Measurements from ENCODE around the gene SLC47A2. TPM values are rescaled to one million over a fixed set of nuclear protein-coding genes. Genes with fewer than 3 reads are reported as not detected.
"Not testable (repeated sequence)": the region's sequence is repeated elsewhere in the genome, so short reads cannot be mapped to it uniquely, and the experiment has no call there.

The SLC47A2 gene, protein sequence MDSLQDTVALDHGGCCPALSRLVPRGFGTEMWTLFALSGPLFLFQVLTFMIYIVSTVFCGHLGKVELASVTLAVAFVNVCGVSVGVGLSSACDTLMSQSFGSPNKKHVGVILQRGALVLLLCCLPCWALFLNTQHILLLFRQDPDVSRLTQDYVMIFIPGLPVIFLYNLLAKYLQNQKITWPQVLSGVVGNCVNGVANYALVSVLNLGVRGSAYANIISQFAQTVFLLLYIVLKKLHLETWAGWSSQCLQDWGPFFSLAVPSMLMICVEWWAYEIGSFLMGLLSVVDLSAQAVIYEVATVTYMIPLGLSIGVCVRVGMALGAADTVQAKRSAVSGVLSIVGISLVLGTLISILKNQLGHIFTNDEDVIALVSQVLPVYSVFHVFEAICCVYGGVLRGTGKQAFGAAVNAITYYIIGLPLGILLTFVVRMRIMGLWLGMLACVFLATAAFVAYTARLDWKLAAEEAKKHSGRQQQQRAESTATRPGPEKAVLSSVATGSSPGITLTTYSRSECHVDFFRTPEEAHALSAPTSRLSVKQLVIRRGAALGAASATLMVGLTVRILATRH
- total RNA-seq = under 0.01 TPM

DNA sequence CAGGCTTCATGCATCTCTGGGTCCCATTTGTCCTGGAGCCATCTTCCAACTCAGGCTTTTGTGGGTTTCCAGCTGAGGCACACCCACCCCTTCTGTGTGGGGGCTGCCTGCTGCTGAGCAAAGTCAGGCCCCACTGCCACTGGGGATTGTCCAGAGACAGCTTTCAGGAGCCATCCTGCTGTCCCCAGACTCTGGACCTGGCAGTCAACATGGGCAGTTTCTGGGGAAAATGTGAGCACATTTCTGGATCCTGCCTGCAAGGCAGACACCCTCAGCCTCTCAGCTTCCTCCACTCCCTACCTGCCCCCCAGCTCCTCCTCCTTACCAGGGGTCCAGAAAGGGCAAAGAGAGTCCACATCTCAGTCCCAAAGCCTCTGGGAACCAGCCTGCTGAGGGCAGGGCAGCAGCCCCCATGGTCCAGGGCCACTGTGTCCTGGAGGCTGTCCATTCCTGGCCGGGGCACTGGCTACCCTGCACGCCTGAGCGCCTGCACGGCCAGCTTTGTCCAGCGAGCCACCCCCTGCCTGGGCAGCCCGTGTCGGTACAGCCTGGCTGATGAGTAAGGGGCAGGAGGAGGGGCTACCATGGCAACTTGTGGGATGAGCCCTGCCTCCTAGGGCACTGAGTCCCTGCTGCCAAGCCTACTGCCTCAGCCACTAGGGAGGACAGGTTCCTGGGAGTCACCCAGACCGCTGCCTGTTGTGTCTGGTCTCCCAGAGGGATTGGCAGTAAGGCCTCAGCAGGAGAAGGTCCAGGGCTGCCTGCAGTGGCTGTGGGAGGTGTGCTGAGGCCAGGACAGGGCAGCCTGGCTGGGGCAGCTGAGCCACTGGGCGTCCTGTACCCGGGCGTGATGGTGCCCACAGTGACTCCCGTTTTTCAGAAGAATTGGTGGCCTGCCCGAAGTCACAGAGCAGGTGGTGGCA lies at the start of gene SLC47A2:
Gene SLC47A2, minus strand, starts transcription at position 477 of the 923 bp plus-strand sequence. Its CDS starts 29 bp downstream, at position 448.
- no peak for DNase-seq (ENCODE audit: low spot score in 2 of 2)

DNA sequence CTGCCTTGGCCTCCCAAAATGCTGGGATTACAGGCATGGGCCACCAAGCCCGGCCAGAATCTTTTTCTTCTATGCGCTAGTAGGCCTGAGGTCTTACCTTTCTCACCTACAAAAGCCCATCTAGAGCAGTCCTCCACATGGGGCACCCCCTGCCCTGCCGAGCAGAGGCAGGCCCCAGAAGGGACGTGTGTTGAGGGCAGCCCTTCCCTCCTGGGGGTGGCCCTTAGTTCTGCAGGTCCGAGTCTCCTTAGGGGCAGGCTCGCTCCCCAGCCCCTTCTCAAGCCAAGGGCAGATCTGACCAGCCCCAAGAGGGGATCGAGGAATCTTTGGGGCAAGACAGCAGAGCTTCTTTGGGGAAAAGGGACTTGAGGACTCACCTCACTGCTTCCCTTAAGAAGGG lies 49.6 kb upstream of the SLC47A2 start:
- no peak for DNase-seq (ENCODE audit: low spot score in 2 of 2)
- FAIRE-seq = no peak

More for the DNA sequence above, at the start of gene SLC47A2:
- FAIRE-seq = no peak

DNA sequence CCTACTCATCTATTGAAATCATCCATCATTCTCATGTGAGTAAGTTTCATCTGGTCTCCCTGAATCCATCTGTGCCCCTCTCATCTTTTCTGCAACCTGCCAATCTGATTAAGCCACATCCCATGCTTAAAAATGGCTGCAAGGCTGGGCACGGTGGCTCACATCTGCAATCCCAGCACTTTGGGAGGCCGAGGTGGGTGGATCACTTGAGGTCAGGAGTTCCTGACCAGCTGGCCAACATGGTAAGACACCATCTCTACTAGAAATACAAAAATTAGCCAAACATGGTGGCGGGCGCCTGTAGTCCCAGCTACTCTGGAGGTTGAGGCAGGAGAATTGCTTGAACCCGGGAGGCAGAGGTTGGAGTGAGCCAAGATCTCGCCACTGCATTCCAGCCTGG lies 47.6 kb upstream of the SLC47A2 start:
- FAIRE-seq; DNase-seq (ENCODE audit: low spot score in 2 of 2): not testable (repeated sequence)

DNA sequence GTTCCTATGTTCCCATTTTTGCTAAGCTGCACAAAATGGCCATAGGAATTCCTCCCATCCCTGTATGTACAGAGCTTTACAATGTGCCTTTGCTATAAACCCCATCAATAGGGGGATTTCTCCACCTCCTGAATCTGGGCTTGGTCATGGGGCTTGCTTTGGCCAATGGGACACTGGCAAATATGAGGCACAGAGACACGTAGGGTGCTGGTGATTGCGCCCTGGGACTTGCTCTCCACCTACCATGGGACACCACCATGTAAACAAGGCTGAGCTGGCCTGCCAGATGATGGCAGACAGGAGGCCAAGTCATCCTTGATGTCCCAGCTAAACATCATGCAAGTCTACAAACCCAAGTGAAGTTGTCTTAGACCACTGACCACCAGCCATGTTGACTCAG lies 47.0 kb upstream of the SLC47A2 start:
- no peak for FAIRE-seq
- no peak for DNase-seq (ENCODE audit: low spot score in 2 of 2)

DNA sequence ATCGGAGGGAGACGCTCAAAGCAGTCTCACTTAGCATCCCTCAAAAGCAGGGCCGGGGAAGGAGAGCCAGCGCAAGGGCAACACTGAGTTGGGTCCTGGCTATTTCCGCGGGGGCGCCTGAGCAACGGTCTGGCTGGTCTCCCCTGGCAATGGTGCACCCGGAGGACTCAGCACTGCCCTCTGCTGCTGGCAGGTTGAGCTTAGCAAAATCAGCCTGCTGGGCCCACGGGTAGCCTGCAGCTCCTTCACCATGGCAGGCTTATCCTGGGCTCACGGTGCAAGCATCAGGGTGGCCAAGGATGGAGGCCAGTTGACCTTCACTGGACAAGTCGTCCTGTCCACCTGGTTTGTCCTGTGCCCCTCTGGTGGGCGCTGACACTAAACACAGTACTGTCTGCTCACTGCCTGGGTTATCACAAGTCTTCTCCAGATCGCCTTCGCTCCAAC lies 46.2 kb upstream of the SLC47A2 start:
- peak in 1 of 2 donors; percentile 74 for DNase-seq (ENCODE audit: low spot score in 2 of 2)
- no peak for FAIRE-seq

DNA sequence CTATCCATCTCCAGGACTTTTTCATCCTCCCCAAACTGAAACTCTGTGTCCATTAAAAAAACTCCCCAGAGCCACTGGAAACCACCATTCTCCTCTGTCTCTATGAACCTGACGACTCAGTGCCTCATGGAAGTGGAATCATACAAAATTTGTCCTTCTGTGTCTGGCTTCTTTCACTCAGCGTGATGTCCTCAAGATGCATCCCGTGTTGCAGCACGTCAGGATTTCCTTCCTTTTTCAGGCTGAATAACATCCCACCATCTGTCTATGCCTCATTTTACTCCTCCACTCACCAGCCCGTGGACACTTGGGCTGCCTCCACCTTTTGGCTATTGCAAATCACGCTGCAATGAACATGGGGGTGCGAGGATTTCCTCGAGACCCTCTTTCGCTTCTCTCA lies 44.4 kb upstream of the SLC47A2 start:
- no peak for FAIRE-seq
- DNase-seq (ENCODE audit: low spot score in 2 of 2) = no peak

DNA sequence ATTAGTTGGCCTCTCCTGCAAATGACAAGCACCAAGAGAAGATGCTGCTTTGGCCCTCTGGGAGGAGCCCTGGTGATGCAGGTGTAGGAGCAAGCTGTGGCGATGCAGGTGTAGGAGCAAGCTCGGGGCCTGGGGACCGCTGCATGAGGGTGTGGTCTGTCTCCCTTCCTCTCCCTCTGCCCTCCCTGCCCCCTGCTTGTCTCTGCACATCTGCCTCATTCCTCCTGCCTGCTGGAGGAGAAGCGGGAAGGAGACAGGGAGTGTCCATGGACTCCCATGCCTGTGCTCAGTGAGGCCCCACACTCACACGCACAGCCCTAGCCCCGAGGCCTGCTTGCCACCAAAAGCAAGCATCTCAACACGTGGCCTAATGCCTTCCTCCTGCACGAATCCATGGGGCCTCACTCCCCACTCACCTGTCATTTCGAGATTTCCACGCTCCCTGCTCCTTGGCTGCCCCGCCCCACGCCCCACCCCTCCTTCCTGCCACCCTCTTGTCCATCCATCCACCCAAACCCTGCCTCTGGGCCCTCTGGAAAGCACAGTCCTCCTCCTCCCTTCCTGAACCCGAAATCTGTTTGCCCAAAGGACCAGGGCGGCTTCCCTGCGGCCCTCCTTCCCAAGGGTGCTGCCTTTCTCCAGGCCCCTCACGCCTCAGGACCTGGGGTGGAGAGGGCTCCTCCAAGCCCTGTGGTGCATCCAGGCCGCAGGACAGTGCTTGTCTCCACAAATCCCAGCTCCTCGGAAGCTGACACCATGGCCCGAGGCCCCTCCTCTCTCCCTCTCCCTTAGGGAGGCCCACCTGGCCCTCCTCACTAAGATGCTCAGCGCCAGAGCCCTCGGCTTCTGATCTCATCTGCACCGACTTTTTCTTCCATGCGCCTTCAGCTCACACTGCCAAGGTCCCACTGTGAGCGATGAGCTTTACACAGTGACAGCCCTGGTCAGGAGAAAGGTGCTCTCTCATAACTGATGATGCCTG lies 43.5 kb upstream of the SLC47A2 start:
- FAIRE-seq = no peak

DNA sequence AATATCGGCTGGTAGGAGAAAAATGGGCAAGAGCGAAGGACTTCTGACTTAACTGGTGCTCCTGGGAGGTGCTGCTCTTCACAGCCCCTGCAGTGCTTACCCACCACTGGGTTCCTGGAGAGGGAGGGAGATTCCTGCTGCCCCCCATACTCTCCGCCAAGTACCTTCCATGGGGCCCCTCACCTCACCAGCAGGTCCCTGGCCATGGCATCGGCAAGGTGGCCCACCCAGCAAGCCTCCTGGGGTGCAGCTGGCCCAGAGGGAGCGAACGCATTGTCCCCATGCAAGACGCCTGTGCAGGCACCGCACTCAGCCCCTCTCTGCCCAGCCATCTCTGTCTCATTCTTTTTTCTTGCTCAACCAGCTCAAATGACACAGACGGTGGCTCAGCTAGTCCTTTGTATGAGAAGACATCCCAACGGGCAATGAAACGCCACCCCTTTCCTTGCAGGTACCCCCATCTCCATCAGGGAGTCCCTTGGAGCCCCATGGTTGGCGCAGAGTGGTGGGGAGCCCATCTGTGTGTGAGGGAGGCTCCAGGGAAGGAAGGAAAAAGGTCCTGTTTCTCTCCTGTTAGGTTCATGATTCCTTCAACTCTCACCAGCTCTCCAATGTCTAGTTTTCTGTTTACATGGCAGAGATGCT lies 41.3 kb upstream of the SLC47A2 start:
- FAIRE-seq (no peak), DNase-seq (ENCODE audit: low spot score in 2 of 2) (no peak)

More for the DNA sequence above, 43.5 kb upstream of the SLC47A2 start:
- DNase-seq (ENCODE audit: low spot score in 2 of 2) = no peak

DNA sequence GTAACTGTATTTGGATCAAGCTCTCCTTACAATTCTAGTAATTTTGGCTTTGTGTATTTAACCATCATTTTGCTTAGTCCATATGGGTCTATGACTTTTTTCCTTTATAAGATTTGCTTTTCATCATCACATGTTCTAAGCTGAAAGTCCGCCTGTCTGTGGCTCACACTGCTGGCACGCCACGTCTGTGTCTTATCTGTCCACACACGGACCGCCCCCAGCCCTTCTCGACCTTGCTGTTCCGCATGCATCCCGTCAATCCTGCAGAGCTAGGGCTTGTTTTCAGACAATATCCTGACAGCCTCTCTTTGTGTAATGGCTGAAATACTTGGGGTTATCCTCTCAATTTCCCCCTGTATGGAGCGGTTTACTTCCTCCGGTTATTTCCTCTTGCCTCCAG lies 40.2 kb upstream of the SLC47A2 start:
- FAIRE-seq = no peak
- DNase-seq (ENCODE audit: low spot score in 2 of 2) = no peak

DNA sequence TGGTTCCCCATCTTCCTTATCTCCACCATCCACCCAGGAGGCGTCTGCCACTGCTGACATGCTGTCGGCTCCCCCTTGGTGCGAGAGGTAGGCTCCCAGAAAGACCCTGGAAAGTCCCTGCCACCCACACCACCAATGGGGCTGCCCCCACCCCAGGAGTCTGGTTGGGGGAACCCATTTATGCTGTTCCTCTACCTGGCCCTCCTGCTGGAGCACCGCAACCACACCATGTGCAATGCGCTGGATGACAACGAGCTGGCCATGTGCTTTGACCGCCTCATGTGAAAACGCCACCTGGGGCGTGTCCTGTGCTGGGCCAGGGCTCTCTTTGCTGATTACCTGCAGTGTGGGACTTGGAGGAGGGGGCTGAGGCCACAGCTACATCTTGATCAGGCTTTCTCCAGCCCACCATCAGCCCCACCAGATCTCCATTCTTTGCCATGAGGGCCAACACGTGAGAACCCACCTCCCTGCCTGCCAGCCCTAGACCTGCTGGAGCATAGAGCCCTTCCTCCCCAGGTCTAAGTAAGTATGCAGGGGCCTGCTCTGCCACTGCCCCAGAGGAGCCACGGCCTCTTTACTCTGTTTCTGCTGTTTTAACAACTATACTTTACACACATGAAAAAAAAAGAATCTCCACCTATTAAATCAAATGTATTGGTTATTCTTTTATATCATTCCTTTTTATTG lies 39.6 kb upstream of the SLC47A2 start:
- DNase-seq (ENCODE audit: low spot score in 2 of 2) (no peak), FAIRE-seq (no peak)

DNA sequence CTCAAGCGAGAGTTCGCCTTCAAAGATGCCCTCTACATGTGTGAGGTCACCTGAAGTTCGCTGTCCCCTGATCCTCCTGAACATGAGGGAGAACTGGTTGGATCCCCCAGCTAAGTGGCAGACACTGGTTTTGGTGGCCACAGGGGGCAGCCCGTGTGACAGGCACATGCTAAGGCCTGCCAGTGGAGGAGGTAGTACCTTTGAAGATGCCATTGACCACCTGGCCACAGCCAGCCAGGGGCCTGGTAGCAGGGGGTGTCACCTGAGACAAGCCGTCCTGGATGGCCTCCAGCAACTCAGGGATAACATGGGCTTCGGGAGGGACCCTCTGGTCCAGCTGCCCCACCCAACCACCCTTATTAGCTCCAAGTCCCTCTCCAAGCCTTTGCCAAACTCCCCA lies 39.0 kb upstream of the SLC47A2 start:
- no peak for DNase-seq (ENCODE audit: low spot score in 2 of 2)
- FAIRE-seq = no peak

DNA sequence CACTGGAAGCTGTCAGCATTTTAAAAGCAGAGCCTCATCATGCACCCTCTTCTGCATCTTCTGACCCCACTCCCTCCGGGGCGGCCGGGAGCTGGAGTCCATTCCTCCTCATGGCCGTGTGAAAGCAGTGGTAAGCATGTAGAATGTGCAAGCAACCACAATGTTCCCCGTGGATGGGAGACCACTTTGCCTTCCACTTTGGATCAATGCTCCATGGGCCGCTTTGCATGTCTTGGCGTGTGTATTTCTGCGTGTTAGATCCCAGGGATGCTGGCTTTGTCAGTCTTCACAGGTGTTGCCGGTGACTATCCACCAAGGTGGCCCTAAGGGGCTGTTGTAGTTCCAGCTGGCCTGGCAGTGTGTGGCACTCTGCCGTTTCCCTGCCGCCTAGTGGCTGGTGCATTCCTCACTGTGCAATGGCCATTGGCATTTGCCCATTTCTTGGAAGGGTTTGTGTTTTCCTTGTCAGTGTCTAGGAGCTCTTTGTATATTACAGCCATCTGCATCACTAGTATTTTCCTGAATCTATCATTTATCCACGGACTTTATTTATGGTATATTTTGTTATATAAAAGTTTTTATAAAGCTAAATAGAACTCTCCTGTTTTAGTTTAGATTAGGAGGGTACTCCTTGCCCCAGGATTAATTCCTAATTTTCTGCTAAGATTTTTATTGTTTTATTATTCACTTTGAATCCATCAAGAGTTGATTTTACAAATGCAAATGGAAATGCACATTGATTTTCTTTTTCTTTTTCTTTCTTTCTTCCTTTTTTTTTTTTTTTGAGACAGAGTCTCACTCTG lies 37.5 kb upstream of the SLC47A2 start:
- DNase-seq (ENCODE audit: low spot score in 2 of 2) (peak in 1 of 2 donors; percentile 55), FAIRE-seq (no peak)

DNA sequence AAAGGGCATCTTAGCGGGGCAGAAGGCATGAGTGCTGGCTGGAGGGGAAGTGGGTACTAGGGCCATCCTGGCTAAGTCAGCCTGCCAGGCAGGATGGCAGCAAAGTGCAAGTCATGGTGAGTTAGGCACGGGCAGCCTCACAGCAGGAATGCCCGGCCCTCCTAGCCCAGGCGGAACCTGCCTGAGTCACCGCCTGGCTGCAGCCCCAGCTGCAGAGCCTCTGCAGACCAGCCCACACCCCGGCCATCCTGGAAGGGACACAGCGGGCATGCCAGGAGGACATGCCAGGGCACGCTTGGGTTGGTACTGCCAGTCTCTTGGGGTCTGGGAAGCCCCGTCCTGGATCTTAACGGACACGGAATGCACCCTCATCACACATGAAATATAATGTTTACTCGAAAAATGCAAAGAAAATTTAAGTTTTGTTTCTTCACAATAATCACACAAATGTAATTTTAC lies 36.7 kb upstream of the SLC47A2 start:
- peak in 1 of 2 donors; percentile 55 for DNase-seq (ENCODE audit: low spot score in 2 of 2)
- no peak for FAIRE-seq

DNA sequence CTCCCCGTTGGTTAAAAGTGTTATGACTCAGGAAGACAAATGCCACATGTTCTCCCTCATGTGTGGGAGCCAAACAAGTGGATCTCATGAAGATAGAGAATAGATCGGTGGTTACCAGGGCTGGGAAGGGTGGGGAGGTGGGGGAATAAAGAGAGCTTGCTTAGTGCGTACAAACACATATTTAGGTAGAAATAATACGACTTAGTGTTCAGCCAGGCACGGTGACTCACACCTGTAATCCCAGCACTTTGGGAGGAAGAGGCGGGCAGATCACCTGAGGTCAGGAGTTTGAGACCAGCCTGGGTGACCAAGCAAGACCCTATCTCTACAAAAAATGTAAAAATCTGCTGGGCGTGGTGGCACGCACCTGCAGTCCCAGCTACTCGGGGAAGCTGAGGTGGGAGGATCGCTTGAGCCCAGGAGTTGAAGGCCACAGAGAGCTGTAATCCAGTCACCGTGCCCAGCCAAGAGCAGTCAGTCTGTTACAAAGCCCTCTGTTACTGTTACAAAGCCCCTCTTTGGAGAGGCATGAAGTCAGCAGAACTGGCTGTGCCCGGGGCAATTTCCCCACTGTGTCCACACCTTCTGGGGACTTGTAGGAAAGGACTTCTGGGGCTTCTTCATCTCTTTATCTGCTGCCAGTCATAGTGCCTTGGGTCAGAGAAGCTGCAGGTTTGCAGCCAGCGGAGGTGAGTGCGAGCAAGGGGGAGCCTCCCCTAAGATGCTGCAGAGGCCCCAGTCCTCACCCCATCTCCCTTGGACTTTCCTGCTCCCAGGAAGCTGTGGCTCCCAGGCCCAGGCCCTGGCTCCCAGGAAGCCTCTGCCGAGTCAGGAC lies 36.0 kb upstream of the SLC47A2 start:
- DNase-seq (ENCODE audit: low spot score in 2 of 2) (no peak), FAIRE-seq (no peak)

DNA sequence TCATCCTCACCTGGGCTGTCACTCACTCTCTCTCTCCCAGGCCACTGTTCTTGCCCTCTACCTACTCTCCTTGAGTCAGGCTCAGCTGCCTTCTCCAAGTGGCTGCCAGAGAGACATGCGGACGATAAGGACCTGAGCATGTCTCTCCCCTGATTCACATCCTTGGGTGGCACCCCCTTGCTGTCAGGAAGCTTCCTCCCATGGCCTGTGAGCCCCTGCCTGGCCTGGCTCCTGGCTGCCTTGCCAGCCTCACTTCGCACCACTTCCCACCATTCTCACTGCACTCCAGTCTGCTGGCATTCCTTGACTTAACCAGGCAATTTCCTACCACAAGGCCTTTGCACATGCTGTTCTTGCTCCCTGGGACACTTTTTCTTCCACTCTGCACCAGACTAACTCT lies 34.5 kb upstream of the SLC47A2 start:
- FAIRE-seq (no peak), DNase-seq (ENCODE audit: low spot score in 2 of 2) (no peak)

DNA sequence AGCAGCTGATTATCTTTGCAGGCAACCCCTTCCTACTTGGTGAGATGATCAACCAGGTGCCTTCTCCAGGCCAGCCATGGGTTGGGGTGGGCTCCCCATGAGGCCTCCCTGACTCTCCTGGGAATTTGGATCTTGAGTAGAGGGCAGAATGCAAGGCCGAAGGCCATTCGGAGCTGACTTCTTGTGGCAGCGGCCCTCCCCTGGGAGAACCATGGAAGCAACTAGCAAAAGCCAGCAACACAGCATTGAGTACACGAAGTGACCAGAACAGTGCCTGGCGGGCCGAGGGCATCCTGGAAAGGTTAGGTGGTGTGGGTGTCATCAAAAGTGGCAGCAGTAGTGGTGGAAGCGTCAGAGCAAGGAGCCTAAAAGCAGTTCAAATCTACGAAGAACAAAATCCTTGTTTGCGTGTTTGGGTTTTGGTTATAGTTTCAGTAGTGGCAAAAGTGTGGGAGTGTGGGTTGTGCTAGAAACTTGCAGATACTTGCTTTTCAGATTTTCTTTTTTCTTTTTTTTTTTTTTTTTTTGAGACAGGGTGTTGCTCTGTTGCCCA lies 33.7 kb upstream of the SLC47A2 start:
- FAIRE-seq = no peak
- DNase-seq (ENCODE audit: low spot score in 2 of 2) = no peak

DNA sequence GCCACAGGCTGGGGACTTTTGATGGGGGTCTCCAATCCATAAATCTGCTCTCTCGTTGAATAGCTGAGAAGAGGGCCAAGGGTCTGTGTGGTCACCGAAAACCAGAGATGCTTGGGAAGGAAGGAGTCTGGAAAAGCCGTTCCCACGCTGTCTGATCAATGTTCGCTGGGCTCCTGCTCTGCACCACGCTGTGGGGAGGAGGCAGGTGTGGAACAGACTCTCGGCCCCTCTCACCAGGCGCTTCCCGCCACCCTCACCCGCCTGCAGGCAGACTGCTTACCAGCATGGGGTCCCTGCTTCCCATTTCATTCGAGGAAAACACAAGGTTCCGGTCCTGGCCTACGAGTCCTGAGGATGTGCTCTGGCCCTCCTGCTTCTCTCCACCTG lies 32.4 kb upstream of the SLC47A2 start:
- no peak for FAIRE-seq
- DNase-seq (ENCODE audit: low spot score in 2 of 2) = no peak

Measured in frontal cortex (tissue), 4 donors.